ENCODE measurements around the gene REG1B. TPM values are rescaled to one million over a fixed set of nuclear protein-coding genes. Genes with fewer than 3 reads are reported as not detected.

REG1B gene
- total RNA-seq, 1 donor: not detected

Other genes starting within 250 kb of the REG1B start
- gene REG3G, start 62.3 kb downstream of the REG1B start, total RNA-seq: not detected
- 0.31 TPM for gene REG1A, start 32.5 kb upstream of the REG1B start, total RNA-seq
- gene REG3A, start 71.8 kb upstream of the REG1B start, total RNA-seq: not detected